Measurements from ENCODE around the gene BRD9.

DNA sequence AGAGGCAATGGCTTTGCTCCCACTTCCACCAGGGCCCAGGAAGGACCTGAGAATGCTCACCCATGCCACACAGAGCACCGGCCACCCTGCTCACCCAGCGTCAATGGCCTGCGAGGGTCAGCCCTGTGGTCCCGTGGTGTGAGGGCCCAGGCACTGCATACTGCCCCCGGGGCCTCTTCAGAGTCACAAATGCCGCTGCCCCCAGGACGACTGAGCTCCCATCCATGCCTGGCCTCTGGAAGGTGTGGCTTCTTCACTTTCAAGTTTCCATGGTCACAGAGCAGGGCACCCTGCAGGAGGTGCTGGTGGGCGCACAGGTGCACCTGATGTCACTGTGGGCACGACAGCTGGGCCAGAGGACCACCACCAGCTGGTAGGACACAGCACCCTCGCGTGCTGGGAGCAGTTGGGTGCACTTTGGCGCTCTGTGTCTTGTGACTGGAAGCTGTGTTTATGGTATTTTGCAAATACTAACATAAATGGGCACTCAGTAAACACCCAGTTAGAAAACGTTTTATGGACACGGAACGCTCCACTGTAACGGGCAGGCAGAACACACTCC is 29.3 kb downstream of the BRD9 start:
- TF ChIP-seq, protein P1, sequence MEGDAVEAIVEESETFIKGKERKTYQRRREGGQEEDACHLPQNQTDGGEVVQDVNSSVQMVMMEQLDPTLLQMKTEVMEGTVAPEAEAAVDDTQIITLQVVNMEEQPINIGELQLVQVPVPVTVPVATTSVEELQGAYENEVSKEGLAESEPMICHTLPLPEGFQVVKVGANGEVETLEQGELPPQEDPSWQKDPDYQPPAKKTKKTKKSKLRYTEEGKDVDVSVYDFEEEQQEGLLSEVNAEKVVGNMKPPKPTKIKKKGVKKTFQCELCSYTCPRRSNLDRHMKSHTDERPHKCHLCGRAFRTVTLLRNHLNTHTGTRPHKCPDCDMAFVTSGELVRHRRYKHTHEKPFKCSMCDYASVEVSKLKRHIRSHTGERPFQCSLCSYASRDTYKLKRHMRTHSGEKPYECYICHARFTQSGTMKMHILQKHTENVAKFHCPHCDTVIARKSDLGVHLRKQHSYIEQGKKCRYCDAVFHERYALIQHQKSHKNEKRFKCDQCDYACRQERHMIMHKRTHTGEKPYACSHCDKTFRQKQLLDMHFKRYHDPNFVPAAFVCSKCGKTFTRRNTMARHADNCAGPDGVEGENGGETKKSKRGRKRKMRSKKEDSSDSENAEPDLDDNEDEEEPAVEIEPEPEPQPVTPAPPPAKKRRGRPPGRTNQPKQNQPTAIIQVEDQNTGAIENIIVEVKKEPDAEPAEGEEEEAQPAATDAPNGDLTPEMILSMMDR (IDR thresholded peaks at IDR 0.05): no peak
- TF ChIP-seq POLR2A (IDR thresholded peaks at IDR 0.05): no peak

Data from body of pancreas (tissue), 4 donors.